ENCODE measurements around the gene SMARCD3.

Gene SMARCD3

GRCh38 chr7:151264615-151265014, 16.1 kb upstream of the SMARCD3 start:
- in situ Hi-C loops (cut with MboI; ENCODE audit: low pct_unique_long_range_greater_than_20kb, low sequenced_read_pairs, unreplicated experiment), result no loop called here
- TF ChIP-seq CTCF (IDR thresholded peaks at IDR 0.05; ENCODE audit: extremely low read depth, insufficient read depth, missing control alignments), result no peak
- no peak for DNase-seq (ENCODE audit: low spot score)

DNA sequence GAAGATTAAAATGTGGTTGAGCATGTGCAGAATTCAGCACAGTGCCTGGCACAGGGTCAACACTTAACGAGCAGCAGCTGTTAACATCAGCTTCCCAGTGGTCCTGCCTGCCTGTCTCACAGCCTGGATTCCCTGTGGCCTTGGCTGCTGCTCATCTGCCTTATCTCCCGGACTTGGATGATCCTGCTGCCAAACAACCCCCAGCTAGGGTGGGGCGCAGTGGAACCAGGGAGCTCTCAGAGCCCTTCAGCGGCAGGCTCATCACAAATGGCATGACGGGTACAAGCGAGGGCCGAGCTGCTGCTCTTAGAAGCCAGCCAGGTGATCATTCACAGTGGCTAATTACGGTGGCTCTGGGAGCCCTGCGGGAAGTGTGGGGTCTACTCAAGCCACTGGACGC, 13.0 kb upstream of the SMARCD3 start:
- TF ChIP-seq CTCF (IDR thresholded peaks at IDR 0.05; ENCODE audit: extremely low read depth, insufficient read depth, missing control alignments), result no peak
- no peak for DNase-seq (ENCODE audit: low spot score)
- in situ Hi-C loops (cut with MboI; ENCODE audit: low pct_unique_long_range_greater_than_20kb, low sequenced_read_pairs, unreplicated experiment), result no loop called here

DNA sequence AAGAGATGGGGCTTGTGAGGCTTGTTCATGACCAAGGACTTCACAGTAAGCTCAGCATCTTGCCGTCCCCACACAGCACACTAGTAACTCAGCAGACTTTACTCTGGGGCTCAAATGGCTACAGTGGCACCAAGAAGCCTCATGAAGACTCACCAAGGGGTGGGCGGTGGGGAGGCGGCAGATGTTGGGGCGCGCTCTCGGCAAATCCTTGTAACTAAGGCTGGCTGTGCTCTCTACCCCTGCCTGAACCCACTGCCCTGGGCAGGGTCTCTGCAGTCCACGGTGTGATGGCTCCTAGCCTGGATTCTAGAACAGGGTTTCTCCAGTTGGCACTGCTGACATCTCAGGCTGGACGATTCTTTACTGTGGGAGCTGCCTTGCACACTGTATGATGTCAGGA, 12.4 kb upstream of the SMARCD3 start:
- TF ChIP-seq CTCF (IDR thresholded peaks at IDR 0.05; ENCODE audit: extremely low read depth, insufficient read depth, missing control alignments), result no peak
- no peak for DNase-seq (ENCODE audit: low spot score)
- in situ Hi-C loops (cut with MboI; ENCODE audit: low pct_unique_long_range_greater_than_20kb, low sequenced_read_pairs, unreplicated experiment), result no loop called here

DNA sequence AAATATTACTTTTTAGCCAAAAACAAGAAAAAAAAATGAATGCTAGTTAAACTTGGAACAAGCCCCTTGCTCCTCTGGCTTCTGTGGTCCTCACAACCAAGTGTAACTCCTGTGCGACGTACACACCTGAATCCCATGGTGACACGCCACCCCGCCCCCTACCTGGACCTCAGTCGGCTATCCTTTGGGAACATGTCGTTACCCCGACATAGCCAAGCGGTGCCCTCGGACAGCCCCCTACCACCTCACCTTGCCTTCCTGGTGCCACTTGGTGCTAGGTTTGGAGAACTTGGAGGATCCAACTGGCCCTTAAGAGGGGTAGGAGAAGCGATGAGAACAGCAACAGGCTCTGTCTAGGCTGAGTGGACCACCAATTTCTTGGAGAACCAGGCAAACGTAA, 12.0 kb upstream of the SMARCD3 start:
- DNase-seq (ENCODE audit: low spot score), result no peak
- in situ Hi-C loops (cut with MboI; ENCODE audit: low pct_unique_long_range_greater_than_20kb, low sequenced_read_pairs, unreplicated experiment), result no loop called here
- no peak for TF ChIP-seq CTCF (IDR thresholded peaks at IDR 0.05; ENCODE audit: extremely low read depth, insufficient read depth, missing control alignments)

GRCh38 chr7:151257990-151258389, 9.5 kb upstream of the SMARCD3 start:
- no peak for DNase-seq (ENCODE audit: low spot score)
- in situ Hi-C loops (cut with MboI; ENCODE audit: low pct_unique_long_range_greater_than_20kb, low sequenced_read_pairs, unreplicated experiment), result no loop called here
- TF ChIP-seq CTCF (IDR thresholded peaks at IDR 0.05; ENCODE audit: extremely low read depth, insufficient read depth, missing control alignments), result no peak

- no peak for DNase-seq (ENCODE audit: low spot score)
- in situ Hi-C loops (cut with MboI; ENCODE audit: low pct_unique_long_range_greater_than_20kb, low sequenced_read_pairs, unreplicated experiment), result no loop called here
- no peak for TF ChIP-seq CTCF (IDR thresholded peaks at IDR 0.05; ENCODE audit: extremely low read depth, insufficient read depth, missing control alignments)
Measured at GRCh38 chr7:151256410-151257045, 8.0 kb upstream of the SMARCD3 start.

DNA sequence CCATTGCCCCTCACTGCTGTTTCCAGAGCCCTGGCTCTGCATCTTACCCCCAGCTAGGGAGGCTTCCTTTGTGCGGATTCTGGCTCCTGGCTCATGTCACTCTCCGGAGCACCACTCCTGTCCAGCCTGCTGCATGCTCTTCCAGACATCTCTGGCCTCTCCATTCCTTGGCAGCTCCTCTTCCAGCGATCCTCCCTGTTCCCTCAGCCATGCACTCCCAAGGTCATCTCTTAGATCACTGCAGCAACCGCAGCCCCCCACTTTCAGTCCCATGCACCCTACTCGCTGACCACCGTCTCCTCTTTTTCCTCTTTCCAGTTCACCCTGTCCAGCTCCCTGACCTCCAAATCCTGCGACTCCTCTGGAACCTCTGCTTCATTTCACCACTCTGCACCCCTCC, 6.9 kb upstream of the SMARCD3 start:
- in situ Hi-C loops (cut with MboI; ENCODE audit: low pct_unique_long_range_greater_than_20kb, low sequenced_read_pairs, unreplicated experiment), result no loop called here
- TF ChIP-seq CTCF (IDR thresholded peaks at IDR 0.05; ENCODE audit: extremely low read depth, insufficient read depth, missing control alignments), result no peak
- no peak for DNase-seq (ENCODE audit: low spot score)

Data from GM13977 (cell line).